HG03520 (cell line): ENCODE results near the gene MICALL2.

Experiments used
- ATAC-seq: cut with Tn5 transposase; IDR thresholded peaks from one replicate; pipeline ENCODE4 v1.9.1; 2021; ENCODE audit warnings: mild to moderate bottlenecking, moderate library complexity; ENCODE audit not compliant: unreplicated experiment

The MICALL2 gene

GRCh38 chr7:1493571-1493970, 34.3 kb upstream of the MICALL2 start:
- no peak for ATAC-seq

DNA sequence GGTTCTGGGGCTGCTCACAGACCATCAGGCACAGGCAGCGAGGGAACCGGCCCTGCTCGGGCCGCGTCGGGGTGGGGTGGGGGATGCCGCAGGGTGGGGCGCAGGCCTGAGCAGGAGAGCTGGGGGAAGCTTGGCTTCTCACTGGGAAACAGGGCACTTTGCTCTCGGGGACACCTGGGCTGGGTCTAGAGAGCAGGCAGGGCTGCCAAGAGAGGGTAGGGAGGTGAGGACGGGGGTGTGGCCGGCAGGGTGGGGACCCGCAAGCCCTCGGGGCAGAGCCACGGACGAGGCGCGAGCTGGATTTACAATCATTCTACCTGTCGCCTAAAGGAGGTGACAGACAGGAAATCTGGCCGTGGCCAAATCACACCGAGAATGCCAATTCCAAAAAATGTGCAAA, 33.9 kb upstream of the MICALL2 start:
- ATAC-seq, result no peak

- no peak for ATAC-seq
Observed at GRCh38 chr7:1492640-1493039, 33.4 kb upstream of the MICALL2 start.

GRCh38 chr7:1492221-1492620, 33.0 kb upstream of the MICALL2 start:
- ATAC-seq, result no peak

GRCh38 chr7:1490837-1491236, 31.6 kb upstream of the MICALL2 start:
- ATAC-seq, result no peak

DNA sequence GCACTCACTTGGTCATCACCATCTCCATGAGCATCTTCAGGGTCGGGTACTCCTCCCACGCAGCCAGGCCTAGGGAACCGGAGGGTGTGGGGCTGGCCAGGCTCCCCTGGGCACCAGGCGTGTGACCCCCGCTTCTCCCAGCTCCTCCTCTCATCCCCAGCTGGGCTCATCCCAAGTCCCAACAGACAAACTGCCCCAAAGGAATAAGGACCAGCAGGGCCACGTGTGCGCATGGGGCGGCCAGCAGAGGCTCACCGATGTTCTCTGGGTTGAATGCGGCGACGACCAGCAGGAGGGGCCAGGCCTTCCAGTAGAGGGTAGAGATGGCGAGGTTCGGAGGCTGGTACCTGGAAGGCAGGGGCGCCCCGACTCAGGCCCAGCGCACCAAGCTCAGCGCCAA, 30.1 kb upstream of the MICALL2 start:
- no peak for ATAC-seq

- ATAC-seq, result no peak
Observed at GRCh38 chr7:1488016-1488415, 28.7 kb upstream of the MICALL2 start.

DNA sequence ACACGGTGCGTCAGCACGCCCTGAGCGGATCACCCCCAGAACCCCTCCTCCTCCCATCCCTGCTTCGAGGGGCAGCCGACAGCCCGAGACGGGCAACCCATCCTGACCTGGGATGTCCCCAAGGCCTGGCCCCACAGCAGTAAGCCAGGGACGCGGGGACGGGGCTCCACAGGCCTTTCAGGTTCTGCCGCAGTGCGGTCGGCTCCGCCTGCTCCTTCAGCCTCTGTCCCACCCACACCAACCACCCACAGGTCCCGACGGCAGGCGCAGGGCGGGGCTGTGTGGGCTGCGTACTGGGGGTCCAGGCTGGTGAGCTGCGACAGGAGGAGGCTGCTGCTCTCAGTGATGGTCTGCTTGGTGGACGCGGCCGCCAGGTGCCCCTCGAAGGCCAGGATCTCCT, 28.2 kb upstream of the MICALL2 start:
- ATAC-seq, result no peak

GRCh38 chr7:1486571-1486970, 27.3 kb upstream of the MICALL2 start:
- no peak for ATAC-seq

DNA sequence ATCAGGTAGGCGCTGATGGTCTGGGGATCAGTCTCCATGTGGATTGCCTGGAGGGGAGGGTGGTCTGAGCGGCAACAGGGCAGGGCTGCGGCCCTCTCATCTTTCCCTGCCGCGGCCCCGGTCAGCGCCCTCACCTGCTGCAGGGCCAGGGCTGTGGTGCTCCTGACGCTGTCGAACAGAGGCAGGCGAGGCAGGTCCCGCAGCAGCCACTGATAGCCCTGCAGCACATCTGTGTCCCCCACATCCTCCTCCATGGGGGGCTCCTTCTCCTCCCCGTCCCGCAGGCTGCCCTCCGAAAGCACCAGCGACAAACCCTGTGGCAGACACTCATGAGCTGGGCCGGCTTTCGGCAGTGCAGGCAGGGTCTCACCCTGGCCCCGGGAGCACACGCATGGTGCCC, 25.9 kb upstream of the MICALL2 start:
- no peak for ATAC-seq

DNA sequence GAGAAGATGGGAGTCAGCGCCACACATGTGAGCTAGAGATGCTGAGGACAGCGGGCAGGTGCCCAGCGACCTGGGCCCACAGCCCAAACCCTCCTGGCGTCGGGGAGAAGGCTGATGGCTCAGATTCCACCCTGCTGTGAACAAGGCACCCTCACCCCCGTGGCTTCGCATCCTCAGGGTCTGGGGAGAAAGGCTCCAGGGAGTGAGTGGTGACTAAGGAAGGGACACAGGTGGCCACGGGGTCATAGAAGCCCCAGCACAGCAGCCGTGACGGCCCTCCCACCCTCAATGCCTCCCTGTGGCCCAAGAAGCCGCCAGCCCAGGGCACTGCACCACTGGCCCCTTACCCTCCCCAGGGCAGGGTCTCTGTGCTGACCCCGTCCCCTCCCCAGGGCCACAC, 25.3 kb upstream of the MICALL2 start:
- no peak for ATAC-seq

GRCh38 chr7:1483536-1484505, 24.6 kb upstream of the MICALL2 start:
- no peak for ATAC-seq

DNA sequence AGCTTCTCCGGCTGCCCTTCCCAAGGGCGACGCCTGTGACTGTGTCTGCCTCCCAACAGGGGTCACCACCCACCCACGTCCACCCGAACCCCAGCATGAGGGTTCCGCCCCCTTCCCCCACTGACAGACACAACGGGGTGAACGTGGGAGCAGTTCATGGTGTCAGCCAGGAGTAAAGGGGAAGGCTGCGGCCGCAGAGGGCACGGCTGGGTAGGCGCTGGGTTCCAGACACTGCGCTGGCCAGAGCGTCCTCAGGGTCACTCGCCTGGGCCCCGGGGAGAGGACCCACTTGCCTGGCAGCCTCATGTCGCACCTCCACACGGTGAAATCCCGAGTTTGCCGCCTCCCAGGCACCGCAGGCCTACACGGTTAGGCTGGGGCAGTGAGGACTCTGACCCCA, 23.8 kb upstream of the MICALL2 start:
- ATAC-seq, result no peak

DNA sequence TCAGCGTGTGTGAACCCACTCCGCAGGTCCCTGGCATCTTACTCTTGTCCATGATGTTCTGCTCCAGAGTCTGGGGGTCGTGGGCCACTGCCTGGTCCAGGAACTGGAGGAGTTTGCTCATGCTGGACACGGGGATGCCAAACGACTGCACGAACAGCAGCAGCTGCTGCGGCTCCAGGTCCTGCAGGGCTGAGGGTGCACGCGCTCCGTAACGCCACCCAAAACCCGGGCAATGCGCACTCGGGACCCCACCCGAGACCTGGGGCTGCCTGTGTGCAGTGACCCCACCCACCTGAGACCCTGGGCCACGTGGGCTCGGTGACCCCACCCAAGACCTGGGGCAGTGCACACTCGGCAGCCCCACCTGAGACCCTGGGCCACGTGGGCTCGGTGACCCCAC, 22.0 kb upstream of the MICALL2 start:
- no peak for ATAC-seq

- no peak for ATAC-seq
Observed at GRCh38 chr7:1480670-1481069, 21.4 kb upstream of the MICALL2 start.

DNA sequence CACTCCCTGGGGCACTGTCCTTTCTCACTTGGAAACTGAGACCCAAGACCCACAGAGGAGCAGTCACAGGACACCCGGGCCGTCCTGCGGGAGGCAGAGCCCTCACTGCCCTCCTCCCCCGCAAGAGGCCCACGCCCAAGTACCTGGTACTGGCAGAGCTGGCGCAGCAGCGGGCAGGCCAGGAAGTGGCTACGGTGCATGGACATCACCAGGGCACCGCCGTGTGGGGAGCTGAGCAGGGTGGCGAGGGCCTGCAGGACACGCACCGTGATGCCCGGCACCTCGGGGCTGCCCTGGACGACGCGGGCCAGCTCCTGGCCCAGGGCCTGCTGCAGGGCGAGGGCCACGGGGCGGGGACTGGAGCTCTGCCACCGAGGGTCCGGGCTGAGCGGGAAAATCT, 20.0 kb upstream of the MICALL2 start:
- no peak for ATAC-seq

DNA sequence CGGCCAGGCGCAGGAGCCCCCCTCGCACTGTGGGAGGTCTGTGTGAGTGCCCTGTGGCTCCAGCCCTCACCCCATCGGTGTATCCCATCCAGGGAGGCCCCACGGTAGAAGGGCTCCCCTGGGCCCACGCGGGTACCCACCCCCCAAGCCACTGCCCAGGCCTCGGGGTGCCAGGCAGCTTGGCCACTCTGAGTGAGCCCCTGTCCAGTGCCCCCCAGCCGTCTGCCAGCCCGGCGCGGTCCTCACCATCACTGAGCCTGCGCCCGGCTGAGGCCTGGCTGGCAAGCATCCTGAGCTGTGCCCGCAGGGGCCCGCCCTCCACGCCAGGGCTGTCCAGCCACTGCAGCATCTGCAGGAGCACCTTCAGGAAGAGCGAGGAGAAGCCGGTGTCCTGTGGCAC, 19.2 kb upstream of the MICALL2 start:
- no peak for ATAC-seq

DNA sequence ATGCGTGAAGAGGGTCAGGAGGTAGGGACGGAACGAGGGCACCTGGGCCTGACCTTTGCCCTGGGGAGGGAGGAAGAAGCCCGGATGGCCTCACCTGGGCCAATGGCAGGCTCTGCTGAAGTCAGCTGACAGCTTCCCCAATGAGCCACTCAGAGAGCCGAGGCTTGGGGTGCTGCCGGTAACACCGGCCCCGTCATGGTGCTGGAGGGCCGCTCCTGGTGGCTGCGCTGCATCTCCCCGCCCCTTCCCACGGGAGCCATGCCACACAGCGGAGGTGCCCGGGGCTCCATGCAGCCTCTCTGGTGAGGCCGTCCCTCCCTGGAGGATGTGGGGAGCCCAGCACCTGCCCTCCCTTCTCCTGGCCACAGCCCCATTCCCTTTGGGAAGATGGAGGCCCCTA, 17.6 kb upstream of the MICALL2 start:
- ATAC-seq, result no peak

DNA sequence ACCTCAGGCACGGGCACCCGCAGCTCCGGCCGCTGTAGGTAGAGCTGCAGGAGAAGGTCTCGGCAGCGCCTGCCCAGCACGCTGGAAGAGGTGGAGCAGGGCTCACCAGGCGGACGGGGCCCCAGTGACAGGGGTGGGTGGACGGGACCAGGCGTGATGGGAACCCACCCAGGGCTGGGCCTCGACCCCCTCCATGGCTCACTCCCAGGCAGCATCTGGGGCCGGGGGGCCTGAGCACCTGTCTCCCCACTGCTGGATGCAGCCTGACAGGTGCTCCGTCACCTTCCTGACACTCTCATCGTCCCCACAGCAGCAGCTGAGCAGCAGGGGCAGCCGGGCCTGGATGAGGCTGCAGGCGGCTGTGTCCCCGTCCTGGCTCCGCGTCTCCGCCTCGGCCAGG, 16.7 kb upstream of the MICALL2 start:
- no peak for ATAC-seq

DNA sequence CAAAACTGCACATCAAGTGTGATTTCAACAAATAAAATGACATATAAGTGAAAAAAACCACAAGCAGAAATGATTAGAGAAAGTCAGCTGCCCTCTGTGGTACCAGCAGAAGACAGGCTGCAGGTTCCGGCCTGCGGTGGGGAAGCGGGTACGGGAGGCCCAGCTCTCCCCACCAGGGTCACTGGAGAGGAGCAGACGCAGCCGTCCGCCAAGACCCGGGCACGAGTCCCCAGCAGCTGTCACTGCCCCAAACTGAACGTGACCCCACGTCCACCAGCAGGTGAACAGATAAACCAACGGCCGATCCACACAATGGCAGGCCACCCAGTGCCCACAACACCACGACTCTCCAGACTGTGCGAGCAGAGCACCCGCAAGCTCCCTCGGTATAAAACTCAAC, 16.1 kb upstream of the MICALL2 start:
- ATAC-seq, result no peak

GRCh38 chr7:1474736-1475135, 15.5 kb upstream of the MICALL2 start:
- no peak for ATAC-seq

- ATAC-seq, result no peak
Observed at GRCh38 chr7:1473864-1474512, 14.7 kb upstream of the MICALL2 start.
